Stimulated activated CD4-positive, alpha-beta T cell treated with anti-CD3 and anti-CD28 coated beads, Interleukin-15, amount 100 ng/mL, for 48 hours (primary cell): ENCODE data around the gene PRSS56.

Experiments
- DNase-seq, 2 donors: peaks; one replicate each; pipeline ENCODE4 v3.0.0-alpha.2; 2020; ENCODE audit warnings: low read depth in 2 of 2

The PRSS56 gene

DNA sequence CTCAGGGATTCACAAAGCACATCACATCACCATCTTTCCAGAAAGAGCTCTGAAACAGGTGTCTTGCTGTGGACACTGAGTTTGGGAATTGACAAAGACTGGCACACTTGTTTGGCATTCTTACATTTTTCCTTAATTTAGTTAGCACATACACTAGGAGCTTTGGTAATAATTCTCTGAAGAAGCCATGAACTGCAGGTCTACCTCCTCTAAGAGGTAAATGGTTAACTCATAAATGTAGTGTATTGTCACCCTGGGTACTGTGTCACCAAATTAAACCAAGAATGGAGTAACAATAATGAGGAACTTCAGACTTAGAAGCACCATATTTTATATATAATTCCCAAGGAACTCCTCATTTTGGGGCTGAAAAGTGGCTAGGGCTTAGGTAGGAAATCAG is 52.9 kb downstream of the PRSS56 start:
- no peak for DNase-seq

GRCh38 chr2:232573771-232574435 is 53.7 kb downstream of the PRSS56 start:
- no peak for DNase-seq

DNA sequence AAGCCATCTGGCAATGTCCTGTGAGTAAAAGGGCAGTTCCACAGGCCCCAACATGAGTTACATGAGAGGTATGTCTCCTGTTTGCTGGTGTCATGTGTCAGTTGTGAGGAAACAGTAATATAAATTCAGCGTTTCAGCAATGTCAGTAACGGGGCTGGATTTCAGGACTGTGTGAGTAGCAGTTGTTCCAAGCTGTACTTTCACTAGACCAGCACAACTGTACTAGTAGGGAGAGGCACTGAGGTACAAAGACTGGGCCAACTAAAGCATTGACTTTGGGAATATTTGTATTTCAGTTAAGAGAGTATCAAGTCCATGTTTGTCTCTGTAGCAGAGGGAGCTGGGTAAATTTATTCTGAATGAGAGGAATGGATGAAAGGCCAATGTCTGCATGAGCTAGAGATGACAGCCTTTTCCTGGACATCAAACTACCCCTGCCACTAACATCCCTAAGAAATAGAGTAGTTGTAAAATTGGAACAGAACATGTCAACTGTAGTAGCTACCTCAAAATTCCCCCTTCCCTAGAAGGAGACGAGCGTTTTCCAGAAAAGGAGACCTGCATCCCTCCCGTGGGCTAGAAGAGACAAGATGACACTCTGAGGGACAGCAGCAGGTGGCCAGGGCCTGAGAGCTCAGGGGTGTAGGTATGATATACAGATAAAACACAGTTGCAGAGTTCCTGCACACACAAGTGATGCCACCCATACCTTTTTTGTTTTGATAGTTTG is 54.7 kb downstream of the PRSS56 start:
- DNase-seq: no peak
